HG03064 (cell line): ENCODE measurements around the gene LRRC4.
A peak's percentile ranks its signal among the peaks of the same experiment; 100 is the strongest.

Source experiments
- ATAC-seq: cut with Tn5 transposase; IDR thresholded peaks from one replicate; pipeline ENCODE4 v1.9.1; 2021; ENCODE audit warnings: low read depth; ENCODE audit not compliant: unreplicated experiment

LRRC4 gene

DNA sequence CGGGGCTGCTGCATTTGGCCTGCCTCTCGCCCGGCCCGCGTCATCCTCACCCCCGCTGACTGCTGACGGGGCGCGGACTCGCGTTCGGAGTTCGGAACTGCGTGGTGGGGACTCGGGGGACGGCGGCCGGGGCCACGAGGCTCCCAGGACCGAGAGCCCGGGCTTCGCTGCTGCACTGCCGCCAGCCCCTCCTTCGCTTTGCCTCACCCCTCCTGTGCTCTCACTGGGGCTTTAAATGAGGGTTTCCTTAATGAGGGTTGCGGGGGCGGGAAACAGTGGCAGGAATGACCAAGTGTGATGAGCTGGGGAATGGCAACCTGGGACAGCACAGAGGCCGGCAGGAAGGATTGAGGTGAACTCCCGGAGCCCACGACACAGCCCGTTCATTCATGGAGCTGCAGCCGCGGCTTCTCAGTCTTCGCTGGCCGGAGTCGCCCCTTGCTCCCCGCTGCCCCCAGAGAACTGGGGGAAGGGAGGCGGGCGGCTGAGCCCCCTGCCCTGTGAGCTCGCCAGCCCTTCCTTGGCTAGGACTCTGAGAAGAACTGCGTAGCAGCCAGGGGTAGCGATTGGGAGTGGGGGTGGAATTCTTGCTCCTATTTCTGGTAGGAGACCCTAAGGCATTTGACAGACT is 1.5 kb upstream of the LRRC4 start:
- no peak for ATAC-seq

DNA sequence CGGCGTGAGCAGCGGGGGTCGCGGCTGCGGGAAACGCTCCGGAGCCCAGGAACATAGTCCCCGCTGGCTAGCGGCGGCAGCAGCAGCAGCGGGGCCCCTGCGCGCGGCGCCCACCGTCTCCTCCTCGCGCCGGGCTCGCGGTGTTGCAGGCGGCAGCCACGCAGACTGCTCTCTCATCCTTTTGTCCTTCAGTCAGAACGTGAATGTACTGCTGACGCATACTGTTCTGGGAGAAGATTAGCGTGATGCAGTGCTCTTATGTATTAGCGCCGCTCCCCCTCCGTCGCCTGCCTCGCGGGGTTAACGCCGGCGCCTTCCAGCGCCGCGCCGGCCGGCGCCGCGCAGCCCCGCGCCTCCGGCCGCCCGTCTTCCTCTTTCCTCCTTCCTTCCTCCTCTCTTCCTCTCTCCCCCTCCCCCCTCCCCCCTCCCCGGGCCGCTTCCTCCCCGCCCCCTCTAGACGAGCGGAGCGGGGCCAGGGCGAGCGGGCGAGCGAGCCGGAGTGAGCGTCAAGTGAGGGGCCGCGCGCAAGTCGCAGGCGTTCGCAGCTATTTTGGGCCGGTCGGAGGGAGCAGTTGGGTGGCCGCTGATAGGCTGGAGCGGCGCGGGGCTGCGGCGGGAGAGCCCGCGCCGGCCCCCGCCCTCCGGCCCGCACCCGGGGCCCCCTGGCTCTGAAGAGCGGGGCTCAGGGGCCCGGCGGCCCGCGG is 816 bp upstream of the LRRC4 start:
- ATAC-seq = peak; percentile 52

GRCh38 chr7:128030263-128030653 is 979 bp downstream of the LRRC4 start:
- no peak for ATAC-seq

DNA sequence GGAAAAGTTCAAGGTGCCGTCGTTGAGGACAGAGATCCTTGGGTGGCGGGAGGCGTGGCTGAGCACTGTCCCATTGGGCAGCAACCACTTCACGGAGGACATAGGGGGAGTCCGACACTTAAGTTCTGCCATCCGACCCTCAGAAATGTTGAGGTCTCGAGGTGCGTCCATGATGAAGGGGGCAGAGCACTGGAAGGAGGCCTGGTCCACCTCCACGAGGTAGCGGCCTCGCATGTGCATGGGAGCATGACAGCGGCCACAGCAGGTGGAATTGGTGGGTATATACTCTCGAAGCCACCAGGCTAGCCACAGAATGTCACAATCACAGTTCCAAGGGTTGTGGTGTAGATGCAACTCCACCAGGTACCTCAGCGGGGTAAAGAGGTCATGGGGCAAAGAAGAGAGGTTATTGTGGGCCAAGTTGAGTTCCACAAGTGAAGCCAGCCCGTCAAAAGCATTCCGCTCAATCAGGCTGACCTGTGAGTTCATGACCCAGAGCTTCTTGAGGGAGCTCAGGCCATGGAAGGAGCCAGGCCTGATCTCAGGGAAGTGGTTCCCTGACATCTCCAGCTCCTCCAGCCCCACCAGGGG is 1.7 kb downstream of the LRRC4 start:
- ATAC-seq = no peak

GRCh38 chr7:128027485-128027980 is 3.7 kb downstream of the LRRC4 start:
- ATAC-seq = no peak

GRCh38 chr7:128026551-128026950 is 4.7 kb downstream of the LRRC4 start:
- ATAC-seq = no peak

DNA sequence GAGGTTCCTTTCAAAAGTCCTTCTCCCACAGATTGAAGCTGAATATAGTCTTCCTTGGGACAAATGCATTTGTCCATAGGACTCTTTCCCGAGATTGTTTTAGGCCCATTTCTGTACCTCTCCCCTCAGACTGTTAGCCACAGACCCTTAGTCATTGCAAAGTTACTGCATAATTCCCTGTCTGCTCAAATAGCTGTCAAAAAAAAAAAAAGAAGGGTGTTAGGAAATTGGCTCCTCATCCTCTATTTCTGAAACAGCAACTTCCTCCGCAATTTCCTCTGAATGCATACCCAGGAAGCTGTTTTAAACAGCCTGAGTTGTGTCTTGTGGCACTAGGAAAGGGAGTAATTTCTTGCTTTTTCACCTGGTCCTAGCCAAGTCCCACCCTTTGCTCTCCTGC is 5.4 kb downstream of the LRRC4 start:
- ATAC-seq = no peak

DNA sequence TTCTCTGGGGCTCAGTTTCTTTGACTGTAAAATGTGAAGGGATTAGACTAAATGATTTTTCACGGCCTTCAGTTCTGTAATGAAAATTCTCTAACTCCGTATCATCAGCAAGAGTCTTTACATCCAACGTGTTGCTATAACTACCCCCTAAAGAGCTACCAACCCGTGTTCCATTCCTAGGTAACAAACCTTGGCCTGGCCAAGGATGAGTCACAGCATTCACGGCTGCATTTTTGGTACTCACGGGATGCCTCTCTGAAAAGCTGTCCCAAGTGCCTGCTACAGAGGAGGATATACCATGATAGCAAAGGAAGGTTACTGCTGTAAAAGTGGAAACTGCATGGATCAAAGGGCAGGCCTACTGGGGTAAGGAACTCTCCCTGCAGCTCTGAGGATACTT is 5.9 kb downstream of the LRRC4 start:
- ATAC-seq = no peak

DNA sequence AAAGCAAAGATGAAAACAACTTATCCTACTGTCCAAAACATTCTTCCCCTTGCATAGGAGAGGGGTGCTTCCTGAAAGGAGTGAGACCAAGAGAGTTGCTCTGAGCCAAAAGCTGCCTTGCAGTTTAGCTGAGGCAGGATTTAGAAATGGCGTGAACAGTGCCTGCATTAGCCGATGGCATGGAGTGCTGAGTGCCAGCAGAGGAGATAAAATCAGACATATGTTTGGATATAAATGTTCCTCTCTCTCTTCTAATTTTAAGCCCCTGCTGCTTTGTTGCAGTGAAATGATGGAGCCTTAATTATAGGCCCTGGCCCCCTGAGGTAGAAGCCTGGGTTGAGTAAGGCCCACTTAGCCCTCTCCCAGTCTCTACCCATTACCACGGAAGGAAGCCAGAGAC is 7.1 kb downstream of the LRRC4 start:
- no peak for ATAC-seq

- no peak for ATAC-seq
These were observed 8.4 kb downstream of the LRRC4 start for GRCh38 chr7:128022631-128023532.

DNA sequence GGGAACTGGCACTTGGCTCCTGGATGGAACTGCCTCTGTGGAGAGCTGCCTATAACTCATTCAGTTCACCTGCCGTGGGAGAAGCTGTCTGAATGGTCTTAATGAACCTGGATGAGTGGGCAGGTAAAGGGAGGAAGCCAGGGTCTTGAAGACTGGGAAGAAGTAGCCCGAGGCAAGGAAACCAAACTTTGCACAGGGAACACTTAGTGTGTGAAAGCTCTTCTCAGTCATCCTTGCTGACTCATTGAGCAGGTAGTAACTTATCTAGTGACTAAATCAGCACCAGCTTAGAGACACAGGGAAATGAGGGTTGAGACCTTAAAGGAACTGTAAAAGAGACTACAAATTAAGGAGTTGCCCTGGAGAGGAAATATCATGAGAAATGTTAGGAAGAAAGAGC is 9.9 kb downstream of the LRRC4 start:
- no peak for ATAC-seq

GRCh38 chr7:128020159-128020558 is 11.1 kb downstream of the LRRC4 start:
- ATAC-seq = no peak

- no peak for ATAC-seq
These were observed 11.9 kb downstream of the LRRC4 start for GRCh38 chr7:128019288-128019687.

DNA sequence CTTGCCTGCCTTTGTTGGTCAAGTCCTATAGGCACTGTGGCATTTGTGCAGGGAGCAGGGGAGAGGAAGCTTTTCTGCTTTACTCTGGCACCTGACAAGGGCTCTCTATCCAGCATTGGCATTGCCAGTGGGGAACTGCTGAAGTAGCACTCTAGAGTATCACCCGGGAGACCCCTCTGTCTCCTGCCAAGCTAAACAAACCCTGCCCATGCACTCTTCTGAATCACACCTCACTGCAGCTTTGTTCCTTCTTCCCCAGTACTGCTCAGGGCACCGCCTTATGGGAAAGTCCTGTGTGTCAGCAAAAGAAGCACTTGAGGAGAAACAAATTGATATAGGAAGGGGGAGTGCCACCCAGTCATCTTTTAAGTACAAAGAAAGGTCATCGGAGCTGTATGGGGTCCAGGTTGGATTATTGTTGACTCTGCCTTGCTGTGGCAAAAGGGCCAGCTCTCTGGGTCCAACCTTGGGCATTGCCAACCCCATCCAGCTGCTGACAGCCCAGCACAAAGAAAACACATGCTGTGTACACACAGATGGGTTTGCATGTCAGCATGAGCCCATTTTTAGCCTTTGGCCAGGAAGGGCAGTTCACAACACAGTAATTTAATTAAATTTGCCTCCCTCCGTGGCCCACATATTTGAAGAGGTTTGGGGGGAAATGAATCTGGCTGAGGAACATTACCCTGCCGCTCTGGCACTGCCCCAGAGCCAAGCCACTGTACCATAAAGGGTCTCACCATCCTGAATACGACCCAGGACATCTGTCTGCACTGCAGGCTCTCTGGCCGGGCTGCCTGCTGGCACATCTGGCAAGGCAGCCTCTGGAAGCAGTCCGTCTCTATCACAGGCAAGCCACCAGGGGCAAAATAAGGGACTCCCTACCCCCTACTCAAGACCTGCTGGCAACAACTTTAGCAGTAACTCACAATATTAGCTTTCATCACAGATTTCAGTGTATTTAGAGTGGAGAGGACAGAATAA is 13.1 kb downstream of the LRRC4 start:
- ATAC-seq = no peak

DNA sequence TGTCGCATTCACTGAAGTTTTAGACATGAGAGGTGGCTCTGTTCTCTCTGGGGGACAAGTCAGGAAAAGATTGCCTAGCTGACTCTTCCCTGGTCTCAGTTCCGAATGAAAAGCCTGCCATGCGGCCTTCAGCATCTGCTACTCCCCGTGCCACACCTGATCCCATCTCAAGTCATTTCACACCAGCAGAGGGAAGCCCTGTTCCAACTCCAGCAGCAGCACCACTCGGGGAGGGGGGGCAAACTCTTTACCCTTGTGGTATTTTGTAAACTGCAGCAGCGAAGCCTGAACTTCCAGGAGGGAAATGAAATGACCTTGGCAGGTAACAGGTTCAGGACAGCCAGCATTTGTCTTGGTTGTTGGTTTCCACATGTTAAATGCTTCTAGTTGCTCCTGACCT is 13.8 kb downstream of the LRRC4 start:
- no peak for ATAC-seq

GRCh38 chr7:128014811-128015210 is 16.4 kb downstream of the LRRC4 start:
- ATAC-seq = no peak

- no peak for ATAC-seq
These were observed 20.0 kb downstream of the LRRC4 start for GRCh38 chr7:128011131-128011661.

GRCh38 chr7:128010391-128011127 is 20.7 kb downstream of the LRRC4 start:
- ATAC-seq = no peak

DNA sequence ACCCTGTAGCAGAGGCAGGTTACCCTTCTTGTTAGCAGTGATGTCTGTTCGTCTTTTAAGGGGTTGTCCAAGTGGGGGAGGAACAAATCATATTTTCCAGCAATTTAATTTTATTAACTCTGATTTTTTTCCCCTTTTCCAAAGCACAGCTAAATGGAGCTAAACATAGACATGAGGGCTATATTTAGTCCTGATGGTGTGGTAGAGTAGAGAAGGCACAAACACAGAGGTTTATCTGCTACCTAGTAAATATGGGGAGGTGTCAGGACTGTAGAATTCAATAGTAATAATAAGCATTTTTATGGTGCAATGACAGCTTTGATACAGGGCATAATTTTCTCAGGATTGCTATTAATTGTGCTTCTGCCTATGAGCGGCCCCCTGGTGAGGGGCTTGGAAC is 22.5 kb downstream of the LRRC4 start:
- ATAC-seq = no peak
